Activated CD8-positive, alpha-beta memory T cell treated with anti-CD3 and anti-CD28 coated beads for 1 hour (primary cell): Measurements from ENCODE around the gene EPHA2.

Experiments
- DNase-seq, 2 donors: peaks; one replicate each; pipeline ENCODE4 v3.0.0-alpha.2; 2020; ENCODE audit warnings: low read depth in 1 of 2; ENCODE audit errors: extremely low read depth in 1 of 2

EPHA2 gene

GRCh38 chr1:16138772-16139221 lies 17.1 kb downstream of the EPHA2 start:
- no peak for DNase-seq

GRCh38 chr1:16137890-16138467 lies 17.9 kb downstream of the EPHA2 start:
- no peak for DNase-seq

- no peak for DNase-seq
These were observed 20.4 kb downstream of the EPHA2 start for GRCh38 chr1:16135501-16135900.

- no peak for DNase-seq
These were observed 21.0 kb downstream of the EPHA2 start for GRCh38 chr1:16134906-16135305.

GRCh38 chr1:16134066-16134801 lies 21.6 kb downstream of the EPHA2 start:
- DNase-seq, result no peak

- DNase-seq, result no peak
These were observed 22.6 kb downstream of the EPHA2 start for GRCh38 chr1:16133007-16133961.

GRCh38 chr1:16132325-16132785 lies 23.5 kb downstream of the EPHA2 start:
- DNase-seq, result no peak

- no peak for DNase-seq
These were observed 24.1 kb downstream of the EPHA2 start for GRCh38 chr1:16131636-16132324.

GRCh38 chr1:16130827-16131226 lies 25.0 kb downstream of the EPHA2 start:
- DNase-seq, result no peak

GRCh38 chr1:16129921-16130543 lies 25.8 kb downstream of the EPHA2 start:
- DNase-seq, result no peak

GRCh38 chr1:16129316-16129715 lies 26.6 kb downstream of the EPHA2 start:
- no peak for DNase-seq

- no peak for DNase-seq
These were observed 27.5 kb downstream of the EPHA2 start for GRCh38 chr1:16128338-16128741.

GRCh38 chr1:16127676-16128337 lies 28.1 kb downstream of the EPHA2 start:
- no peak for DNase-seq

GRCh38 chr1:16126743-16127515 lies 28.9 kb downstream of the EPHA2 start:
- DNase-seq, result no peak

GRCh38 chr1:16126160-16126559 lies 29.7 kb downstream of the EPHA2 start:
- DNase-seq, result no peak

GRCh38 chr1:16125483-16125882 lies 30.4 kb downstream of the EPHA2 start:
- no peak for DNase-seq

GRCh38 chr1:16125088-16125470 lies 30.8 kb downstream of the EPHA2 start:
- no peak for DNase-seq

- DNase-seq, result no peak
These were observed 31.3 kb downstream of the EPHA2 start for GRCh38 chr1:16124377-16125087.
